ENCODE results near the gene COMMD1. TPM values are rescaled to one million over a fixed set of nuclear protein-coding genes. Genes with fewer than 3 reads are reported as not detected.
"Not testable (repeated sequence)": the region's sequence is repeated elsewhere in the genome, so short reads cannot be mapped to it uniquely, and the experiment has no call there.

Gene COMMD1
- total and polyA plus RNA-seq, 2 experiments from 2014 or later: 54.9 to 83.7 TPM

DNA sequence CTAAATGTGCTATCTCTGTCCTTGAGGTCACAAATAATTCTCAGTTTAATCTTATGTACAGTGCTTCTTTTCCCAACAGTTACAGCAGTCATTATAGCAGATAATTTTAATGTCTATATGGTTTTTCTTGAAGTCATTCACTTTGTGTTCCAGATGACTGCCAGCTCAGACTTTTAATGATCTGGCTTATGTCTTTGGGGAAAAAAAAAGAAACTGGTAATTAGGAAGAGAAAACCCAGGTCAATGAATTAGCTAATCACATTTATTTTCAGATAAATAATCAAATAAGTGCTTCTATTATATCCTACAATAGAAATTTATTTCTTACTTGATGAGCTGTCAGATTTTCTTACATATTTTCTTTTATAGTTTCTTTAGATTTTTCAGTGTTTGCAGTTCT, 96.0 kb downstream of the COMMD1 start (continued):
- TF ChIP-seq ZNF462 (CRISPR knock-in tag; IDR thresholded peaks at IDR 0.05): no peak
- TF ChIP-seq POLR2AphosphoS5 (IDR thresholded peaks at IDR 0.05; ENCODE audit: low read depth): no peak
- no peak for TF ChIP-seq ZNF114 (CRISPR knock-in tag; IDR thresholded peaks at IDR 0.05)
- no peak for TF ChIP-seq EZH2phosphoT487 (IDR thresholded peaks at IDR 0.05; ENCODE audit: unreplicated experiment)
- TF ChIP-seq, protein P1, sequence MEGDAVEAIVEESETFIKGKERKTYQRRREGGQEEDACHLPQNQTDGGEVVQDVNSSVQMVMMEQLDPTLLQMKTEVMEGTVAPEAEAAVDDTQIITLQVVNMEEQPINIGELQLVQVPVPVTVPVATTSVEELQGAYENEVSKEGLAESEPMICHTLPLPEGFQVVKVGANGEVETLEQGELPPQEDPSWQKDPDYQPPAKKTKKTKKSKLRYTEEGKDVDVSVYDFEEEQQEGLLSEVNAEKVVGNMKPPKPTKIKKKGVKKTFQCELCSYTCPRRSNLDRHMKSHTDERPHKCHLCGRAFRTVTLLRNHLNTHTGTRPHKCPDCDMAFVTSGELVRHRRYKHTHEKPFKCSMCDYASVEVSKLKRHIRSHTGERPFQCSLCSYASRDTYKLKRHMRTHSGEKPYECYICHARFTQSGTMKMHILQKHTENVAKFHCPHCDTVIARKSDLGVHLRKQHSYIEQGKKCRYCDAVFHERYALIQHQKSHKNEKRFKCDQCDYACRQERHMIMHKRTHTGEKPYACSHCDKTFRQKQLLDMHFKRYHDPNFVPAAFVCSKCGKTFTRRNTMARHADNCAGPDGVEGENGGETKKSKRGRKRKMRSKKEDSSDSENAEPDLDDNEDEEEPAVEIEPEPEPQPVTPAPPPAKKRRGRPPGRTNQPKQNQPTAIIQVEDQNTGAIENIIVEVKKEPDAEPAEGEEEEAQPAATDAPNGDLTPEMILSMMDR (conservative IDR thresholded peaks at IDR 0.05; ENCODE audit: low read depth in 2 of 2): no peak
- TF ChIP-seq STAT1 (IDR thresholded peaks at IDR 0.05; ENCODE audit: unreplicated experiment): no peak
- TF ChIP-seq, protein P2, sequence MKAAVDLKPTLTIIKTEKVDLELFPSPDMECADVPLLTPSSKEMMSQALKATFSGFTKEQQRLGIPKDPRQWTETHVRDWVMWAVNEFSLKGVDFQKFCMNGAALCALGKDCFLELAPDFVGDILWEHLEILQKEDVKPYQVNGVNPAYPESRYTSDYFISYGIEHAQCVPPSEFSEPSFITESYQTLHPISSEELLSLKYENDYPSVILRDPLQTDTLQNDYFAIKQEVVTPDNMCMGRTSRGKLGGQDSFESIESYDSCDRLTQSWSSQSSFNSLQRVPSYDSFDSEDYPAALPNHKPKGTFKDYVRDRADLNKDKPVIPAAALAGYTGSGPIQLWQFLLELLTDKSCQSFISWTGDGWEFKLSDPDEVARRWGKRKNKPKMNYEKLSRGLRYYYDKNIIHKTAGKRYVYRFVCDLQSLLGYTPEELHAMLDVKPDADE (IDR thresholded peaks at IDR 0.05): no peak
- no peak for TF ChIP-seq EZH2 (IDR thresholded peaks at IDR 0.05; ENCODE audit: low read depth, unreplicated experiment)

GRCh38 chr2:62004428-62004827, 99.0 kb downstream of the COMMD1 start:
- H3K4me2 ChIP-seq; H3K4me1 ChIP-seq (ENCODE audit: insufficient read depth); H3K4me3 Mint-ChIP-seq; H3K27me3 ChIP-seq (ENCODE audit: insufficient read depth); ATAC-seq; H3K79me2 ChIP-seq (replicated peaks; ENCODE audit: insufficient read depth); H3K36me3 Mint-ChIP-seq (ENCODE audit: low read depth); H3F3A ChIP-seq (replicated peaks; ENCODE audit: low read depth); H3K4me3 ChIP-seq; H3K9me3 Mint-ChIP-seq; H3K4me1 Mint-ChIP-seq; H3K36me3 ChIP-seq (ENCODE audit: insufficient read depth); H3K9me2 ChIP-seq (ENCODE audit: insufficient read depth); H3K27me3 Mint-ChIP-seq (ENCODE audit: insufficient read depth, low read depth, poor library complexity); H2AFZ ChIP-seq; H3K27ac Mint-ChIP-seq; H3K27ac ChIP-seq (ENCODE audit: low read depth); H4K20me1 ChIP-seq (replicated peaks; ENCODE audit: insufficient read depth); DNase-seq (ENCODE audit: low spot score): not testable (repeated sequence)

Measured in GM23338 (cell line).